GM12873 (cell line): Measurements from ENCODE around the gene SPDYE6.
"Not testable (repeated sequence)": the region's sequence is repeated elsewhere in the genome, so short reads cannot be mapped to it uniquely, and the experiment has no call there.

Experiments
- TF ChIP-seq, protein P1 (sequence below): IDR thresholded peaks from 2 replicates; pipeline ENCODE4 v1.5.1; 2012; ENCODE audit warnings: low read depth, mild to moderate bottlenecking, moderate library complexity, low read length, control low read depth; ENCODE audit not compliant: insufficient read depth; ENCODE audit errors: missing control alignments

Gene SPDYE6, protein sequence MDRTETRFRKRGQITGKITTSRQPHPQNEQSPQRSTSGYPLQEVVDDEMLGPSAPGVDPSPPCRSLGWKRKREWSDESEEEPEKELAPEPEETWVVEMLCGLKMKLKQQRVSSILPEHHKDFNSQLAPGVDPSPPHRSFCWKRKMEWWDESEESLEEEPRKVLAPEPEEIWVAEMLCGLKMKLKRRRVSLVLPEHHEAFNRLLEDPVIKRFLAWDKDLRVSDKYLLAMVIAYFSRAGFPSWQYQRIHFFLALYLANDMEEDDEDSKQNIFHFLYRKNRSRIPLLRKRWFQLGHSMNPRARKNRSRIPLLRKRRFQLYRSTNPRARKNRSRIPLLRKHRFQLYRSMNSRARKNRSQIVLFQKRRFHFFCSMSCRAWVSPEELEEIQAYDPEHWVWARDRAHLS

DNA sequence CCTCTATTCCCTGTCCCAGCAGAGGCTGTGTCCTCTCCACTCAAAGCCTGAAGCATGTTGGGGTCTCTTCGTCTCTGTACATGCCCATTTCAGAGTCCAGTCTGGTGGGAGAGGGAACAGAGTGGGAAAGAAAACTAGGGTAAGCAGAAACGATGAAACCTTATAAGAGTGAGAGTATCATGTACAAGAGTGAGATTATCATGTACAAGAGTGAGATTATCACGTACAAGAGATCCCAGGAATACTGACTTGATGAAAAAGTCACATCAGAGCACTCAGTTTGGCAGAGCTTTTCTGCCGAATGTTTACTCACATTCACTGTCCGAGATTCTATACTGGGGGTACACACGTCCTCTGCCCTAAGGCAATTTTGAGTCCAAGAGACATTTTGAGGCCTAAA is at the start of gene SPDYE6:
TSS of gene SPDYE6 (minus strand) at position 101 of the 400 bp plus-strand sequence. CDS start 421 bp downstream, outside the sequence.
- TF ChIP-seq, protein P1, sequence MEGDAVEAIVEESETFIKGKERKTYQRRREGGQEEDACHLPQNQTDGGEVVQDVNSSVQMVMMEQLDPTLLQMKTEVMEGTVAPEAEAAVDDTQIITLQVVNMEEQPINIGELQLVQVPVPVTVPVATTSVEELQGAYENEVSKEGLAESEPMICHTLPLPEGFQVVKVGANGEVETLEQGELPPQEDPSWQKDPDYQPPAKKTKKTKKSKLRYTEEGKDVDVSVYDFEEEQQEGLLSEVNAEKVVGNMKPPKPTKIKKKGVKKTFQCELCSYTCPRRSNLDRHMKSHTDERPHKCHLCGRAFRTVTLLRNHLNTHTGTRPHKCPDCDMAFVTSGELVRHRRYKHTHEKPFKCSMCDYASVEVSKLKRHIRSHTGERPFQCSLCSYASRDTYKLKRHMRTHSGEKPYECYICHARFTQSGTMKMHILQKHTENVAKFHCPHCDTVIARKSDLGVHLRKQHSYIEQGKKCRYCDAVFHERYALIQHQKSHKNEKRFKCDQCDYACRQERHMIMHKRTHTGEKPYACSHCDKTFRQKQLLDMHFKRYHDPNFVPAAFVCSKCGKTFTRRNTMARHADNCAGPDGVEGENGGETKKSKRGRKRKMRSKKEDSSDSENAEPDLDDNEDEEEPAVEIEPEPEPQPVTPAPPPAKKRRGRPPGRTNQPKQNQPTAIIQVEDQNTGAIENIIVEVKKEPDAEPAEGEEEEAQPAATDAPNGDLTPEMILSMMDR = not testable (repeated sequence)

DNA sequence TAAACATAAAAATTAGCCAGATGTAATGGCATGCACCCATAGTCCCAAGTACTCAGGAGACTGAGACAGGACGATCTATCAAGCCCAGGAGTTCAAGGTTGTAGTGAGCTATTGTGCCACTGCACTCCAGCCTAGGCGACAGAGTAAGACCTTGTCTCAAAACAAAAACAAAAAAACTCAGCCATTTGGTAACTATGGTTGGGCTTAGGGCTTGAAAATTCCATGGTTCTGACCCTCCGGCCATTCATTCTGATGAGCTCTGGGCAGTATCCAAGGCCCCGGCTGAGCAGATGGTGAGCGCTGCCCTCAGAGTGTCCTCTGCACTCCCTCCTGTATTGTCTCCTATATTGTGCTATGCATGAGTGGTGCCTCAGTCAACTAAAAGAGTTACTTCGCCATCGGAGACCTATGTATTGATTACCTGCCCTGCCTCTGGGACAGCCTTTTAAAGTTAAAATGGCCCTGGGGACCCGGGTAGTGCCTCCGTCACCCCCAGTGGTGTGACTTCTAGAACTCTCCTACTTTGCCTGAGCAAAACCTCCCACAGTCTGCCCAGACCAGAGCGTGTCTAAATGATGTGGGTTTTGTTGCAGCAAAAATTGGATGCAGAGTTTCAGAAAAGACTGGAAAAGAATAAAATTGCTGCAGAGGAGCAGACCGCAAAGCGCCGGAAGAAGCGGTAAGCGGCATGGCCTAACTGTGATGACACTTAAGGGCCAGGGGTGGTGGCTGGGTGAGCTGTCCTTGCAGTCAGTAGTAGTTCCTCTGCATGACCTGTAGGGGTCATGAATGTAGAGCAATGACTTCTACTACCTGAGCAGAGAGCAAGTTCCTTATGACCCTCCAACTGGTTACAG is 48.0 kb upstream of the SPDYE6 start:
- TF ChIP-seq, protein P1 = peak; percentile 93

DNA sequence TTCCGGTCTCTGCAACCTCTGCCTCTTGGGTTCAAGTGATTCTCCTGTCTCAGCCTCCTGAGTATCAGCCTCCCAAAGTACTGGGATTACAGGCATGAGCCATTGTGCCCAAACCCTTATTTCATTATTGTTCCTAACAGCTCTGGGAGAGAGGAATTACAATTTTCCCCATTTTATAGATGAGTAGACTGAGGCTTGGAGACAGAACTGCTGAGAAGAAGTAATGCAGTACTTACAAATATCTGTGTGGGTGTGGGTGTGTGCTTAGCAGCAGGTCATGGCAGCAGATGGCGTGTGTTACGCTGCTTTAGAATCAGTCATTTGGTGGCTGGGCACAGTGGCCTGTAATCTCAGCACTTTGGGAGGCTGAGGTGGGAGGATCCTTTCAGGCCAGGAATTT is 47.3 kb upstream of the SPDYE6 start:
- TF ChIP-seq, protein P1 = no peak

DNA sequence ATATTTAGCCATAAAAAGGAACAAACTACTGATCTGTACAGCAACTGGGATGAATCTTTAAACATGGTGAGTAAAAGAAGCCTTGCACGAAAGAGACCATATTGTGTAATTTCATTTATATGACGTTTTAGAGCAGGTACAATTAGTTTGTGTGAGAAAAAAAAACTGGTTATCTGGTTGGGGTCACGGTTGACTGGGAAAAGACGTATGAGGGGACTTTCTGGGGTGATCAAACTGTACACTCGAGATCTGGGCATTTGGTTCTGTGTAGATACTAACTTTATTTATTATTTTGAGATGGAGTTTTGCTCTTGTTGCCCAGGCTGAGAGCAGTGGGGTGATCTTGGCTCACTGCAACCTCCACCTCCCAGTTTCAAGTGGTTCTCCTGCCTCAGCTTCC is 44.1 kb upstream of the SPDYE6 start:
- TF ChIP-seq, protein P1 = no peak

DNA sequence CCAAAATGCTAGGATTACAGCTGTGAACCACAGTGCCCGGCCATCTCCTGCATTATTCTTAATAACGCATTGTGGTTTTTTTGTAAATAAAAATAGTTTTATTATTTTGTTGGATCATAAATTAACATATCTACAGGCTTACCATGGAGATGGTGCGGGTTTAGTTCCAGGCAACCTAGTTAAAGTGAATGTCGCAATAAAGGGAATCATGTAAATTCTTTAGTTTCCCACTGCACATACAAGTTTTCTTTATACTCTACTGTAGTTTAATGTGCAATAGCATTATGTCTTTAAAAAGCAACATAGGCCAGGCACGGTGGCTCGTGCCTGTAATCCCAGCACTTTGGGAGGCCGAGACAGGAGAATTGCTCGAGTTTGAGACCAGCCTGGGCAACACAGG is 42.3 kb upstream of the SPDYE6 start:
- TF ChIP-seq, protein P1 = no peak

DNA sequence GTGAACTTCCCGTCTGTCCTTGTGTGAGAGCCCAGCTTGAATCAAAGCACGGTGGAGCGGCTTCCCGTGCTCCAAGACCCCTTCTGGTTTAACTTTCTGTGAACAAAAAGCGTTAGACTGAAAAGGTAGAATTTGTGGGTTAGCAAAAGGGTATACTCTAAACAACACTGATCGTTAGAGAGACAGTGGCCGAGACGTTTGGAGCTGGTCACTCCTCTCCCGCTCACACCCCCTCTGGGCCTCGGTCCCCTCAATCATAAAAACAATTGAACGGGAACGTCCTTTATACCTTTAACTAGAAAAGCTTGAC is 40.4 kb upstream of the SPDYE6 start:
- TF ChIP-seq, protein P1 = no peak

DNA sequence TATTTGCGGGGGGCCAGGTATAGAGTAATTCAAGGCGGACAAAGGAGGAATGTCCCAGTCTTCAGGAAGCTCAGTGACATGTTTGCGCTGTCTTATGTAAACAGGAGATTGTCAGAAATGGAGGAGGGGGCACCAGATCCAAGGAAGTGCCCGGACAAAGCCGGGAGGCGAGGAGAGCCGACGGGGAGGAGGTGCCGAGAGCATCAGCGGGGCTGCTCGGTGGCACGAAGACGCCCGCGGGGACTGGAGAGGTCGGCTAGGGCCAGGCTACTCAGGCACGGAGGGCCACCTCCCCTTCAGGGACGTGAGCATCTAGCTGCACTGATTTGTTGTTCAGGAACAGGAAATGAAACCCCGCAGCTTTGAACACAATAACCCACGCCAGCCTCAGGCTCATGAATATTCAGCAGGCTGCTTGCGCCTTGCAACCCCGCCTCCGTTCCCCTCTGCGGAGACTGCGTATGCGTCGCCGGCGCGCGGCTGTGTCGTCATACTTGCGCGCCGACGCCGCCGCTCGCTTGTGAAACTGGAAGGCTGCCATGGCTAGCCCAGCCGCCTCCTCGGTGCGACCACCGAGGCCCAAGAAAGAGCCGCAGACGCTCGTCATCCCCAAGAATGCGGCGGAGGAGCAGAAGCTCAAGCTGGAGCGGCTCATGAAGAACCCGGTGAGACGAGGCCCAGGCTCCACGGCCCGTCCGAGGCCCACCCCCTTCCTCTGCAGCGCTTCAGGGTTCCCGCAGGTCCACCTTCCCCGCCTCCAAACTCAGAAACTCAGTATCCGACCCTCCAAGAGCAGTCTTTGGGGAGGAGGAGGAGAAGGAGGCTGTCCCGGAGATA is 39.8 kb upstream of the SPDYE6 start, which contains the start of gene PRKRIP1:
TSS of gene PRKRIP1 (plus strand) at position 491 of the 837 bp plus-strand sequence. CDS start at position 540, 49 bp downstream.
- TF ChIP-seq, protein P1 = no peak
